Measurements from ENCODE around the gene UPK2.
"Not testable (repeated sequence)": the region's sequence is repeated elsewhere in the genome, so short reads cannot be mapped to it uniquely, and the experiment has no call there.

The UPK2 gene

DNA sequence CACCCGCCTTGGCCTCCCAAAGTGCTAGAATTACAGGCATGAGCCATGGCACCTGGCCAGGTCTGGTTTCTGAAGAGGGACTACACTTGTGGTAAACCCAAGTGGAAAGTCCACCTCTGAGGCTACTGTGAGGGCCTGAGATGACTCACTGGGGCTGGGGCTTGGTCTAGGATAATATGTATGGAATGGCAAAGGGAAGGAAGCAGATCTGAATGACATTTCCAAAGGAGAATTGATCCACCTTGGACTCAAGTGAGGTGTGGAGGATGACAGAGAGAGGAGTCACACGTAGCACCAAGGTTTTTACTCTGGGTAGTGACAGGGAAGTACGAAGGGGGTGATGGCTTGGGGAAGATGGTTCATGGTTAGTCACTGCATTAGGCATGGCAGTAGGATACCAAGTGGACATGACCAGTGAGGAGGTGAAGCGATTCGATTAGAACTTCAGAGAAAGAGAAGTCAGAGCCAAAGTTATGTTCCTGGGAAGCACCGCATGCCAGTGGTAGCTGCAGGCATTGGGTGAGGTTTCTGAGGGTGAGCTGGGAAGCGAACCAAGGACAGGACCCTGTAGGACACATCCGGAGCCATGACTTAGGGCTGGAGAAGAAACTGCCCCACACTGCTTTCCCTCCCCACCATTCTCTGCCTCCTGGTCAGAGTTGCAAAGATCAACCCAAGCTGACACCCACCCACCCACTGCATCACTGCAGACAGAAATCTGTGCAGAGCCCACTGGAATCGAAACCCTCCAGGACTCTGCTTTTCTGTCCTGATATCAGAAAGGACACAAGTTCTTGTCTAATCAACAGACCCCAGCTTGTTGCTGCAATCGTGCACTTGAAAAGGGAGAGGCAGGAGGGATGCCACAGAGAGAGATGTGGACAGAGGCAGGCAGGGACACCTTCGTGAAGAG, 17.4 kb upstream of the UPK2 start:
- DNase-seq (ENCODE audit: low read depth), result no peak

DNA sequence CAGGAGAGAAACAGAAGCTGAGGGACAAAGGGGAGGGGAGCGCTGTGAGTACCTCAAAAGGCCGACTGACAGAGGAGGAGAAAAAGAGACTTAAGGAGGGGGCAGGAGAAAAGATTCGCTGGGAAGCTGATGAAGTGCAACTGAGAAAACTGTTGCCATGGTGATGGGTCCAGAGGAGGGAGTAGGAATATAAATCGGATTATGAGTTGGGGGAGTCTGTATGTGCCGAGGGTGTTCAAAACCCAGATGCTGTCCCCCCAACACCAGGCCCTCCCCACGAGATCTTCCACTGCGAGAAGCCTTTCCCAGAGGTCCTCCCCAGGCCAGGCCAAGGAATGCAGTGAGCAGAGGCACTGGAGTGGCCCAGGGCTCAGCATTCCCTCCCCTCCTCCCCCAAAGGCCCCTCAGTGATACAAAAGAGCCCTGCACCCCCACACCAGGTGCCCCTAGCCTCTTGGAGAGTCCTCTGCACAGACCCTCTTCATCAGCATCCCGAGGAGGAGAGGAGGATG, 16.6 kb upstream of the UPK2 start:
- DNase-seq (ENCODE audit: low read depth), result no peak

DNA sequence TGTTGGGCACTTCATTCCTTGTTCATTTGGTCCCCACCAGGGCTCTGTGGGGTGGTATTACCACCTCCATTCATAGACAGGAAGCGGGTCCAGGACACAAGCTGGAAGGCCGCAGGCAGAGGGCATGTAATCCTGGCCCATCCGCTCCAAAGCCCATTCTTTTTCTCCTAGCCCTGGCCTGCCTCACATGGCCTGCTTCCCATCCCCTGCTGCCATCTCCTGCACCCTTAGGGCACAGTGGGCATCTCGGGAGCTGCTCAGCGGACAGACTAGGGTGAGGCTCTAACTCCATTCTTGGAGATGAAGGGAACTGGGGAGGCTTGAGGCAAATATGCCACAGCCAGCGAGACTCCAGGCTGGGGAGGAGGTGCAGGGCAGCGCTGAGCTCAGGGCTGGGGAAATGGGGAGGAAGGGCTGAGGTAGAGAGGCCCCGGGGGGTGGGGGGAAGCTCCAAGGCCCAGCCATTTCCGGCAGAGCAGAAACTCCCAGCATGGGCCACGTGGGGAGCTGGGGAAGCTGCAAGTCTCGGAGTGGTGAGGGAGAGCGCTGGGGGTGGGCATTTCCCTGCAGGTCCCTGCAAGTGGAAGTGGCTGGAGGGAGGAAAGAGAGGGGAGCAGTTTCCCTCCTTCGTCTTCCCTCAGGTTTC, 16.0 kb upstream of the UPK2 start:
- DNase-seq (ENCODE audit: low read depth), result no peak

DNA sequence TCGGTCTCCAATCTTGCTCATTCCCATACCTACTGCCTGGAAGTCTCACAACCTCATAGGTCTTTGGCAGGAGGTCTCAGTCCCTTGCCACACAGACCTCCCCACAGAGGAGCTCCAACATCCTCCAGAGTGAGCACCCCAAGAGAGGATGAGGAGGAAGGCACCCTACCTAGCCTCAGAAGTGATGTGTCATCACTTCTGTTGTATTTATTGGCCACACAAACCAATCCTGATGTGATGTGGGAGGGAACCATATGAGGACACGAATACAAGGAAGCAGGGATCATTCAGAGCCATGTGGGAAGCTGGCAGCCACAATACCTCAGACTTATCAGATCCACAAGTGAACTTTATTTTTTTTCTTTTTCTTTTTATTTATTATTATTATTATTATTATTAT, 9.0 kb upstream of the UPK2 start:
- DNase-seq (ENCODE audit: low read depth), result no peak

DNA sequence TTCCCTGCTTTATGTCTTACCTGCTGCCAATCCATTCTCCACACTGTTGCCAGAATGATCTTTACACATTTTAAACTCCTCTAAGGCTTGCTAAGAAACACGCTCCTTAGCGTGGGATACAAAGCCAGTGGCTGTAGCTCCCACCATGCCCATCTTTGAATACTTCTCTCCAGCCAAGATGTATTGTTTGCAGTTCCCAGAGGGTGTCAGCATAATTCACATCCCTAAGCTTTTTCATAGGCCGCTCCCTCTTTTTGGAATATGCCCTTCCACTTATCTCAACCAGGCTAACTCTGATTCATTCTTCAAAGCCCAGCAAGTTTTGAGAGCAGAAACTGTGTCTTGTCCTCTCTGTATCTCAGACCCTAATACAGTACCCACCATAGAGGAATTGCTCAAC, 8.1 kb upstream of the UPK2 start:
- no peak for DNase-seq (ENCODE audit: low read depth)

DNA sequence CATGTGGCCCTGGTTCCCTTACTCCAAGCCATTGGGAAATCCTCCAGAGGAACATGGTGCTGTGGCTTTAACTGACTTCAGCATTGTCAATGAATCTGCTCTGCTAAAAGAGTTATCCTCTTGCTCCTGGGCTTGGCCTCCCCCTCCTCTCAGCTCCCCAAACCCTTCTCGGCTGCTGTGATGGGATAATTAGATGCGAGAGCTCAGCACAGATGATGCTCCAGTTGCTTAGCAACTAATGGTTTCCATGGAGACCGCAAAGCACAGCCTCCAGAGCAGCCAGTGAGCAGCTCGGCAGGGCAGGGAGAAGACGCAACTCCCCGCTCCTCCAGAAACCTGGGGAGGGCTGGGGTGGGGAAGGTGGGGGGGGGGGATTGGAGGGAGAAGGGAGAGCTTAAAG, 2.8 kb upstream of the UPK2 start:
- no peak for DNase-seq (ENCODE audit: low read depth)

DNA sequence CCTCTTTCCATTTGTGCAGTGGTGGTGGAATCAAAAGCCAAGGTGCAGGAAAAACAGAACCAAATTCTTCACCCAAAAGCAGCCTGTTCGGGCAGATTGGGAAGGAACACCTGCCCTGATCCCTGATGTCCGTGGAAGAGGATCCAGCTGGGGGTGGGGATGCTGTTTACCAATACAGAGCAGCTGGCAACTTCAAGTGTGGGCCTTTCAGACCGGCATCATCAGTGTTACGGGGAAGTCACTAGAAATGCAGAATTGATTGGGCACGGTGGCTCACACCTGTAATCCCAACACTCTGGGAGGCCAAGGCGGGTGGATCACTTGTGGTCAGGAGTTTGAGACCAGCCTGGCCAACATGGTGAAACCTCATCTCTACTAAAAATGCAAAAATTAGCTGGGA, 2.1 kb upstream of the UPK2 start:
- not testable (repeated sequence) for DNase-seq (ENCODE audit: low read depth)

DNA sequence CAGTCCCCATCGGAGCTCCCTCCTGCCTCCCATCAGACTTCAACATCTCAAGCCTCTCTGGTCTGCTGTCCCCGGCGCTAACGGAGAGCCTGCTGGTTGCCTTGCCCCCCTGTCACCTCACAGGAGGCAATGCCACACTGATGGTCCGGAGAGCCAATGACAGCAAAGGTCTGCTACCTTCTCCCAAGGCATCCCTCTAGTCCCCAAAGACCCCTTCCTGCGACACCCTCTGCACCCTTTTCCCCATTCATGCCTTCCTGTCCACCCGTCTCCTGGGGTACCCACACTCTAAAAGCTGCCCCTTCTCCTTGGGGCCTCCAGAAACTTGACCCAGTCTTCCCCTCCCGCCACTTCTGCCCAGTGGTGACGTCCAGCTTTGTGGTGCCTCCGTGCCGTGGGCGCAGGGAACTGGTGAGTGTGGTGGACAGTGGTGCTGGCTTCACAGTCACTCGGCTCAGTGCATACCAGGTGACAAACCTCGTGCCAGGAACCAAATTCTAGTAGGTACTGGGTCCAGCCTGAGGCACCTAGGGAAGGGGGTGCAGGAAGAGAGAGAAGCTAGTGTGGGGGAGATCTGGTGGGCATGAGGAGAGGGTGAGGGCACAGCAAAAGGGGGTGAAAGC, 860 bp downstream of the UPK2 start:
- no peak for DNase-seq (ENCODE audit: low read depth)

DNA sequence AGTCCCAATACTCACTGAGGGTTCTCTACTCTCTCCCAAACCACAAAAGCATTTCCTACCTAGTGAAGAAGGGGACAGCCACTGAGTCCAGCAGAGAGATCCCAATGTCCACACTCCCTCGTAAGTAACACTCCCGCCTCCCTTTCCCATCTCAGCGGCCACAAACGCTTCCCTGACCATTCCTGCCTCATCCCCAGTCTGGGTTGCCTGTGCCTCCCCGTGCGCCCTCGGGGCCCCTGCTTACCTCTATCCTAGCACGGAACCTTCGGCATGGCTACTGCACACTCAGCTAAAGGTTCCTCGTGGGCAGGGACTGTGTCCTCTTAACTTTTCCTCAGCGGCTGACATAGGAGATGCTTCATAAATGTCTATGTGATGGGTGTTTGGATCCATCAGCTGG, 1.5 kb downstream of the UPK2 start:
- no peak for DNase-seq (ENCODE audit: low read depth)

DNA sequence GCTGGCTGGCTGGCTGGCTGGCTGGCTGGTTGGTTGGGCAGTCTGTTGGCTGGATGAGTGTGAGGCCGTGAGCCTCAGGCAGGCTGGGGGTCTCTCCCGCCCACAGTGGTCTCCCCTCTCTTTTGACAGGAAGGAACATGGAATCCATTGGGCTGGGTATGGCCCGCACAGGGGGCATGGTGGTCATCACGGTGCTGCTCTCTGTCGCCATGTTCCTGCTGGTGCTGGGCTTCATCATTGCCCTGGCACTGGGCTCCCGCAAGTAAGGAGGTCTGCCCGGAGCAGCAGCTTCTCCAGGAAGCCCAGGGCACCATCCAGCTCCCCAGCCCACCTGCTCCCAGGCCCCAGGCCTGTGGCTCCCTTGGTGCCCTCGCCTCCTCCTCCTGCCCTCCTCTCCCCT, 1.9 kb downstream of the UPK2 start:
- DNase-seq (ENCODE audit: low read depth), result no peak

DNA sequence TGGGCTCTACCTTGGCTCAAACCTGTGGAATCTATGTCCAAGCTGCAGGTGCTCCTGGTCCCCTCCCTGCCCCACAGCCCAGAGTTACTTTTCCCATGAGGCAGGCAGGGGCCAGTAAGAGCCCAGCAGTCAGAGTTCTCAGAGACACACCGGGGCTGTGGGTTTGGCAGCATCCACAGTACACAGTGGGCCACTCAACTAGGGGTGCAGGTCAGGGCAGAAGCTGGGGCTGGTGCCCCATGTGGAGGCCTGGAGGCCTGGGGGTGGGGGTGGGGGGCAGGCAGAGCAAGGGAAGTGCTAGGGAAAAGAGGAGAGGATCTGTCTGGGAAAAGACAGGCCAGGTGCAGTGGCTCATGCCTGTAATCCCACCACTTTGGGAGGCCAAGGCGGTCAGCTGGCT, 2.5 kb downstream of the UPK2 start:
- DNase-seq (ENCODE audit: low read depth), result no peak

DNA sequence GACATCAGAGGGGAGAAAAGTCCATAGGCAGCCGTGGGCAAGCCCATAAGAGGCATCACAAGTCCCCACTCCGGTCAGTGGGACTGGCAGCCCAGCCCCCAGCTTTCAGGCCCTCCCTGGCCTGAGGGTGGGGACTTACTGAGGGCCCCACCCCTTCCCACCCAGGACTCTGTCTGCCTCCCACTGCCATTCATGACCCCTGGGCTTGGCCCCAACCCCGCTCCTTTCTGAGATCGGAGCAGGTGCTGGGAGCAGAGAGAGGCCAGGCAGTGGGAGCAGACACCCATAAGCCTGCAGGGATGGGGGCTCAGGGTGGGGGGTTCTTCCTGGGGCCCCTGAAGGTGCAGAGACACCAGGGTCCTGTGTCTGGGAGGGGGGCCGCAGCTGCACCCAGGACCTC, 5.1 kb downstream of the UPK2 start:
- DNase-seq (ENCODE audit: low read depth), result no peak

DNA sequence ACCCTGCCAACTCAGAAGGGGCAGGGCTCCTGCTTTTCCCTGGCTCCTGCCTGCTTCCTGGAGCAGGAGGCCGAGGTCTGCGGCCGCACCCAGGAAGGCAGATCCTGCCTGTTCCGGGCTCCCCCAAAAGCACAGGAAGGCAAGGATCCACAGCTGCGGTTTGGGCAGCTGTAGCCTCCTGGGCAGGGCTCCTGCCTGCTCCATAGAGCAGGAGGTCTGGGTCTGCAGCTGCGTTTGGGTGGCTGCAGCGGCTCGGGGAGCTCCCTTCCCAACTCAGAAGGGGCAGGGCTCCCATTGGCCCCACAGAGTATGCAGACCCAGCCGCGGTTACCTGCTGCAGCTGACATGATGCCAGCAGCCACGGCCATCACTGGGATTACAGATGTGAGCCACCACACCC, 5.5 kb downstream of the UPK2 start:
- no peak for DNase-seq (ENCODE audit: low read depth)

DNA sequence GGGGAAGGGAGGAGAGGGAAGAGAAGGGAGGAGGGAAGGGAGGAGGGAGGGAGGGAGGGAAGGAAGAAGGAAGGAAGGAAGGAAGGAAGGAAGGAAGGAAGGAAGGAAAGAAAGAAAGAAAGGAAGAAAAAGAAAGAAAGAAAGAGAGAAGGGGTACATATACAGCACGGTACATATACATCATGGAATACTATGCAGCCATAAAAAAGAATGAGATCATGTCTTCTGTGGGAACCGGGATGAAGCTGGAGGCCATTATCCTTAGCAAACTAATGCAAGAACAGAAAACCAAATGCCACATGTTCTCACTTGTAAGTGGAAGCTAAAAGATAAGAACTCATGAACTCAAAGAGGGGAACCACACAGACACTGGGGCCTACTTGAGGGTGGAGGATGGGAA, 13.4 kb downstream of the UPK2 start:
- not testable (repeated sequence) for DNase-seq (ENCODE audit: low read depth)

DNA sequence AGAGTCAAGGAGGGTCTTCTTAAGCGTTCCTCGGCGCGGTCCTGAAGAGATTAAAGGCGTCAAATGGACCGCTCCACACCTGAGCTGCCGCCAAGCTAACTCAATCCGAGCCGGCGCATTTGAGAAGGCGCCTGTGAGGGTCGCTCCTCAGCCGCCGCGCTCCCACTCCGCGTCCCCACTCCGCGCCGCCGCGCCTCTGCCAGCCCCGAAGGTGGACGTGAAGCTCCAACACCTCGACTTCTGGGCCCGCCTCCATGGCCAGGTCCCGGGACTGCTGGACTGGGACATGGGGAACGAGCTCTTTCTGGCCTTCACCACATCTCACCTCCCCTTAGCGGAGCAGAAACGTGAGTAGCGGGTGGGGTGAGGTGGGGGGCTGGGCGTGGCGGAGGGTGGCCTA, 15.5 kb downstream of the UPK2 start, which contains the start of gene FOXR1:
FOXR1 (plus strand) TSS at position 116 of the 400 bp plus-strand sequence; CDS start at position 287, 171 bp downstream.
- DNase-seq (ENCODE audit: low read depth), result no peak

DNA sequence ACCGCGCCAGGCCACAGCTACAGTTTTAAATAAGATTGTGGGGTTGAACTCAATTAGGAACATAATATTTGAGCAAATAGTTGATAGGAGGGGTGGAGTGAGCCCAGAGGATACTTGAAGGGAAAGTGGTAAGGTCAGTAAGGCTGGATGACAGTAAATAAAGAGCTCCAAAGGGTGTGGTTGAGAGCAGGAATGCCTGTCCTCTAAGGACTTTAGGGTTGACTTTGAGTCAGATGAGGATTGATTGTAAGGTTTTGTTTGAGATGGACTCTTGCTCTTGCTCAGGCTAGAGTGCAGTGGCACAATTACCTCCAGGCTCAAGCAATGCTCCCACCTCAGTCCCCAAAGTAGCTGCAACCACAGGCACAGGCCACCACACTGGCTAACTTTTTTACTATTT, 17.9 kb downstream of the UPK2 start:
- no peak for DNase-seq (ENCODE audit: low read depth)

DNA sequence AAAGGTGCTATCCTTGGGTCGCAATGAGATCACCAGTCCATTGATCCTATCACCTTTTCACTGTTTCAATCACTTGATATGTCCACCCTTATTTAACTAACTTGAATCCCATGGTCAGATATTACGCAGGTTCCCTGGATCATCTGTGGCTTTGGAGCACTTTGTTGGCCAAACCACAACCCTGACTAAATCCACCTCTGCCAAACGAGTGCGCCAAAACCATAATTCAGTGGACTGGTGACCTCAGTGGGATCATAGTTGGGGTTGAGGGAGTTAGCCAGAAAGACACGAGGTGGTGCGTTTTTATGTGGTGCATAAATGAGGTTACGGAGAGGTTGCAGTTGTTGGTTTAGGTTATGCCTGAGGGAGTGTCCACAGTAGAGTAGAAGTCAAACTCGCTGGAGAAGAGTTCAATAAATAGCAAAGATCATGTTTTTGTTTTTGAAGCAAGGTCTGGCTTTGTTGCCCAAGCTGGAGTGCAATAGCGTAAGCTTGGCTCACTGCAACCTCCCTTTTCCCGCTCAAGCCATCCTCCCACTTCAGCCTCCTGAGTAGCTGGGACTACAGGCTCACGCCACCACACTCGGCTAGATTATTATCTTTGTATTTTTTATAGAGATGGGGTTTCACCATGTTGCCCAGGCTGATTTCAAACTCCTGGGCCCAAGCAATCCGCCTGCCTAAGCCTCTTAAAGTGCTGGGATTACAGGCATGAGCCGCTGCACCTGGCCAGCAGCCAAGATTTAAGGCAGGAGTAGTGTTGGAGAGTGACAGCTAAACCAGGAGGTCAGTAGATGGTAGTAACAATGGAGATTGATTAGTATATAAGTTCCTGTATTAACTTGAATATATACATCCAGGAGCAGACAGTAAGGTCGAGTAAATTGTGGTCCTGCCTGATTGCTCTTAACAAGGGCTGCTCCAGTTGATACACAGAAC, 19.9 kb downstream of the UPK2 start:
- no peak for DNase-seq (ENCODE audit: low read depth)

DNA sequence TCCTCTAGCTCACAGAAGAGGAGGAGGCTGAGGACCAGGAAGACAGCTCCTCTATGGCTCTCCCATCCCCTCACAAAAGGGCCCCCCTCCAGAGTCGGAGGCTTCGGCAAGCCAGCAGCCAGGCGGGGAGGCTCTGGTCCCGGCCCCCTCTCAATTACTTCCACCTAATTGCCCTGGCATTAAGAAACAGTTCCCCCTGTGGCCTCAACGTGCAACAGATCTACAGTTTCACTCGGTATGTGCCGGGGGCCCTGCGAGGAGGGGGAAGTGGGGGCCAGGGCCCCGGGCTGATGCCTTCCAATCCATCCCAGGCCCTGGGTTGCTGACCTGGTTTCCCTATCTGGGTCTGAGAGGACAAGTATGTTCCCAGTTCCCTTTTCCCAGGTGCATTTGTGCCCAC, 23.3 kb downstream of the UPK2 start:
- DNase-seq (ENCODE audit: low read depth), result no peak

DNA sequence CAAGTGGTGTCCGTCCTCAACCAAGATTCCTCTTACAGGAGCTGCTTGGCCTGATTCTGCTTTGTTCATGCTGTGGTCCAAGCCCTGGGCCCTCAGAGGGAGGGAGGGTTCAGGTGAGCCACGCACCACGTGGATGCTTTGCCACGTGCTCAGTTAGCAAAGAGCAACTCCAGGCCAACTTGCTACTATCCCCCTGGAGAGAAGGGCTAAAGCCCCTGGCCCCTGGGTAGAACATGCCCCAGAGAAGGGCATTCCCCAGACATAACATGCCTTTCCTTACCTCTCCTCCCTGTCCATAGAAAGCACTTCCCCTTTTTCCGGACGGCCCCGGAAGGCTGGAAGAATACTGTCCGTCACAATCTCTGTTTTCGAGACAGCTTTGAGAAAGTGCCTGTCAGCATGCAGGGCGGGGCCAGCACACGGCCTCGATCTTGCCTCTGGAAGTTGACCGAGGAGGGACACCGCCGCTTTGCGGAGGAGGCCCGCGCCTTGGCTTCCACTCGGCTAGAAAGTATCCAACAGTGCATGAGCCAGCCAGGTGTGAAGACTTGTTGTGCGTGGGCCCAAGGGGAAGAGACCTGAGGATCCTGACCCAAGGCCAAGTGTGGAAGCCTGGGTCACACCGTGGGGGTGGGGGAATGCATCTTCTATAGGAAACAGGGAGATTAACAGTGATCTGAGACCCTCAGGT, 24.2 kb downstream of the UPK2 start:
- DNase-seq (ENCODE audit: low read depth), result no peak

DNA sequence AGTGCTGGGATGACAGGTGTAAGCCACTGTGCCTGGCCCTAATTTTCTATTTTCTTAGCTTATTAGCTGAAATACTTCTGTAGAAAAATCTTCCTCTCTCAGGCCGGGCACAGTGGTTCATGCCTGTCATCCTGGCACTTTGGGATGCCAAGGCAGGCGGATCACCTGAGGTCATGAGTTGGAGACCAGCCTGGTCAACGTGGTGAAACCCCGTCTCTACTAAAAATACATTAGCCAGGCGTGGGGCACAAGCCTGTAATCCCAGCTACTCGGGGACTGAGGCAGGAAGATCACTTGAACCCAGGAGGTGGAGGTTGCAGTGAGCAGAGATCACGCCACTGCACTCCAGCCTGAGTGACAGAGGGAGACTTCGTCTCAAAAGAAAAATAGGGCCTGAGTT, 28.2 kb downstream of the UPK2 start:
- not testable (repeated sequence) for DNase-seq (ENCODE audit: low read depth)

DNA sequence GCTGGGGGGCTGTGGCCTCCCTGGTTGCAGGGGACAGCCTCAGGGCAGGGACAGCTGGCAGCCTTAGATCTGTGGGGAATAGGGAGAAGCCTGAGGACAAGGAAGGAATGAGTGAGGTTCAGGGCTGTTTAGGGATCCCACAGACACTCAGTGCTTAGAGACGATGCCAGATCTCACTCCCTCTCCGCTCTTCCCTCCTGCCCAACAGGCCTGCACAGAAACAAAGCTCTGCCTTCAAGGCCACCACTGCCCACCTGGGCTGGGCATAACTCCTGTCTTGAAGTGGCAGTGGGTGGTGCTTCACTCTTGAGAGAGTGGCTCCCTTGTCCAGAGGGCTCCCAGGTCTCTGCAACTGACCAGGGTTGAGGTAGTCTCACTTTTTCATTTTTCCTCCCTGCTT, 28.7 kb downstream of the UPK2 start:
- no peak for DNase-seq (ENCODE audit: low read depth)
